Aorta (tissue), 4 donors: ENCODE measurements around the gene SPOP. TPM values are rescaled to one million over a fixed set of nuclear protein-coding genes. Genes with fewer than 3 reads are reported as not detected.

ENCODE experiments used
- polyA plus RNA-seq, 2 donors: library from polyadenylated mRNA; stranded (reverse); fragments of 200-250 nt; gene quantifications; one replicate each; pipeline ENCODE4 v1.2.3, GENCODE V29; 2013
- total RNA-seq, 2 donors: library from RNA; stranded (reverse); fragmentation: NEBNext Ultra II Directional; extraction: Animal tissue kit (Norgen Biotek cat#: 25700); gene quantifications; one replicate each; pipeline ENCODE4 v1.2.1, GENCODE V29; 2021
- donor health status: healthy with polysubstance abuse.
- donor health status: Bipolar disorder and iron deficiency.
- donor health status: DM: no; HTN: no; CAD: no.
- donor health status: DM: yes; HTN: yes; CAD: no.

Gene SPOP
- total and polyA plus RNA-seq, 4 donors = 54.5 to 289 (median 86.8) TPM

Other genes with a start within 250 kb of the SPOP start
- 10 to 100 TPM; 36.9 to 55.7 TPM for gene NGFR, start 182.8 kb downstream of the SPOP start, total RNA-seq
- gene NGFR, start 182.8 kb downstream of the SPOP start, polyA plus RNA-seq = 1 to 10 TPM in 1 of 2 donors, under 1 TPM in 1; 0.75 to 1.4 TPM
- gene NXPH3, start 102.2 kb downstream of the SPOP start, total RNA-seq = 10 to 100 TPM; 72.0 to 87.5 TPM
- 10 to 100 TPM; 40.4 to 59.1 TPM for gene NXPH3, start 102.2 kb downstream of the SPOP start, polyA plus RNA-seq
- gene SLC35B1, start 29.9 kb upstream of the SPOP start, total RNA-seq = 10 to 100 TPM; 31.5 to 43.7 TPM
- gene SLC35B1, start 29.9 kb upstream of the SPOP start, polyA plus RNA-seq = 10 to 100 TPM; 33.2 to 37.5 TPM
- gene FAM117A, start 86.0 kb upstream of the SPOP start, total RNA-seq = 10 to 100 TPM; 16.9 to 17.2 TPM
- 10 to 100 TPM in 1 of 2 donors, 1 to 10 TPM in 1; 9.4 to 15.3 TPM for gene FAM117A, start 86.0 kb upstream of the SPOP start, polyA plus RNA-seq
- gene KAT7, start 110.6 kb upstream of the SPOP start, total RNA-seq = 10 to 100 TPM; 60.8 to 63.9 TPM
- 10 to 100 TPM in 1 of 2 donors, 1 to 10 TPM in 1; 6.1 to 17.4 TPM for gene KAT7, start 110.6 kb upstream of the SPOP start, polyA plus RNA-seq
- not detected for gene TAC4, start 170.0 kb upstream of the SPOP start, total RNA-seq
- gene TAC4, start 170.0 kb upstream of the SPOP start, polyA plus RNA-seq = not detected